Loucy (cell line): ENCODE data around the gene CACUL1.

Experiments used
- CTCF ChIP-seq: fragments of 200-600 bp; sonication (generic); conservative IDR thresholded peaks from 2 replicates; pipeline ENCODE4 v1.5.1; 2014; ENCODE audit warnings: mild to moderate bottlenecking, antibody characterized with exemption, low read length
- EZH2phosphoT487 ChIP-seq: fragments of 200-600 bp; IDR thresholded peaks from 2 replicates; pipeline ENCODE4 v1.6.1; 2018; ENCODE audit warnings: antibody characterized with exemption, mild to moderate bottlenecking, moderate library complexity, borderline replicate concordance

DNA sequence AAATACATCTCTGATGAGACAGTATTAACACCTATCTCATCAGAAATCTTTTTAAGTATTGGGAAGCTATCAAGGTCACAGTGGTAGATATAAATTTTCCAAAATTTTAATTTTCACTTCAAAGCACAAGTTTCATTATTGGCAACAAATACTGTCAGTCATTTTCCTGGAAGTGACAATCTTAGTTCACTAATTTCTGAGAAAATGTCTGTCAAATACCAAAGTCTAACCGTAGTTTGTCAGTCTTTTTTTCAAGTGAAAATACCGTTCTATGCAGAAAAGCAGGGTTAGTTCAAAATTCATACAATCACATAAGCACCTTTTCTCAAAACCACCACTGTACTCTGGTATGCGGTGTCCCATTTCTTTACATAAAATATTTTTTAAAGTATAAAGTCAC, 40.4 kb downstream of the CACUL1 start:
- TF ChIP-seq CTCF, result no peak
- no peak for TF ChIP-seq EZH2phosphoT487
